Peyer's patch (tissue), 4 donors: ENCODE results near the gene COL27A1. TPM values are rescaled to one million over a fixed set of nuclear protein-coding genes. Genes with fewer than 3 reads are reported as not detected.

ENCODE experiments used
- DNase-seq, 3 donors: peaks; one replicate each; pipeline ENCODE4 v3.0.0-alpha.2; 2017 to 2019
- H3K27ac ChIP-seq, 4 donors: fragments of 200-600 bp; sonication (generic); one replicate each; pipeline ENCODE4 v1.5.1; 2016 to 2019
- H3K27me3 ChIP-seq, 2 donors: fragments of 200-600 bp; sonication (generic); one replicate each; pipeline ENCODE4 v1.5.1; 2019
- H3K36me3 ChIP-seq, 3 donors: fragments of 200-600 bp; sonication (generic); one replicate each; pipeline ENCODE4 v1.5.1; 2016 to 2019
- H3K4me1 ChIP-seq, 4 donors: fragments of 200-600 bp; sonication (generic); one replicate each; pipeline ENCODE4 v1.5.1; 2016 to 2019
- H3K4me3 ChIP-seq, 4 donors: fragments of 200-600 bp; sonication (generic); 1 replicate in 3 of 4; 2 replicates in 1 of 4; pipeline ENCODE4 v1.5.1; 2016 to 2019; ENCODE audit warnings: mild to moderate bottlenecking in 1 of 4
- H3K9me3 ChIP-seq, 4 donors: fragments of 200-600 bp; sonication (generic); one replicate each; pipeline ENCODE4 v1.5.1; 2016 to 2019; ENCODE audit warnings: mild to moderate bottlenecking in 1 of 4
- POLR2A ChIP-seq, 2 donors: fragments of 450-650 bp; IDR thresholded peaks; one replicate each; pipeline ENCODE4 v1.5.1; 2017; ENCODE audit warnings: antibody characterized with exemption in 2 of 2, mild to moderate bottlenecking in 2 of 2, moderate library complexity in 2 of 2
- total RNA-seq, 4 donors: library from RNA; depleted of rRNA; stranded (reverse); fragments of >200 nt; gene quantifications; one replicate each; pipeline ENCODE4 v1.1.0, GENCODE V29; 2016
- TF ChIP-seq, protein P1 (sequence below), 6 experiments: fragments of 450-650 bp in 4 of 6; fragments of 200-600 bp in 2 of 6; sonication (generic) in 1 of 6; IDR thresholded peaks; one replicate each; pipeline ENCODE4 v1.5.1; 2017 to 2019; ENCODE audit warnings: antibody characterized with exemption in 6 of 6, mild to moderate bottlenecking in 3 of 6, moderate library complexity in 1 of 6

COL27A1 gene
- total RNA-seq, 4 donors from 2014 or later: 5.8 to 23.1 (median 7.2) TPM

DNA sequence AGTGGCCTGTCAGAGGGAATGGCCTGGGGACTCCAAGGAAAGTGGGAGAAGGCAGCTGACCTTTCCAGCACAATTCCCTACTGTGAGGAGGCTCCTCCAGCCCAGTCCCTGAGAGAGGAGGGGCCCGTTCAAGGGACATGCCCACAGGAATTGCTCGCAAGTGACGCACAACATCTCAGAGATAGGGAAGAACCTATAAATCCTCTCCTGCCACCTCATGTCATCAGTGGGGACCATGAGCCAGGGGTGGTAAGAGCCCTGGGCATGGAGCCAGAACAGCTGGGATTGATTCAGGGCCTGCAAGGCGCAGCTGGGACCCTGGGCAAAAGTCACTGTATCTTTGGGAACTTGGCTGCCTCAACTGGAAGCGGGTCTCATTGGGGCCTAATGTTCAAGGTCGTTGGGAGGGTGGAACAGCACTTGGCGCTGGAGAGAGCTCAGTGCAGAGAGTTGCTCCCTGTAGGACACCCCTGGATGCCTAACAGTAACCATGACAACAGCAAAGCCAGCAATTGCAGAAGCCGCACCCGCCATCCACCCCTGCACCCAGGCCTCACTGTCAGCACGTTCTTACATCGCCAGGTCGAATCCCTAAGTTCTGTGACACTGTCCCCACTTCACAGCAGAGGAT is 126.3 kb downstream of the COL27A1 start:
- H3K27me3 ChIP-seq: no peaks in the 10 kb centered on the region
- no peak overlapping the region for H3K4me3 ChIP-seq
- peak in 1 of 3 donors; percentile 36 for DNase-seq
- H3K4me1 ChIP-seq: no peaks in the 10 kb centered on the region
- no peaks in the 10 kb centered on the region for H3K36me3 ChIP-seq
- no peak for TF ChIP-seq POLR2A (IDR thresholded peaks at IDR 0.05)
- TF ChIP-seq, protein P1, sequence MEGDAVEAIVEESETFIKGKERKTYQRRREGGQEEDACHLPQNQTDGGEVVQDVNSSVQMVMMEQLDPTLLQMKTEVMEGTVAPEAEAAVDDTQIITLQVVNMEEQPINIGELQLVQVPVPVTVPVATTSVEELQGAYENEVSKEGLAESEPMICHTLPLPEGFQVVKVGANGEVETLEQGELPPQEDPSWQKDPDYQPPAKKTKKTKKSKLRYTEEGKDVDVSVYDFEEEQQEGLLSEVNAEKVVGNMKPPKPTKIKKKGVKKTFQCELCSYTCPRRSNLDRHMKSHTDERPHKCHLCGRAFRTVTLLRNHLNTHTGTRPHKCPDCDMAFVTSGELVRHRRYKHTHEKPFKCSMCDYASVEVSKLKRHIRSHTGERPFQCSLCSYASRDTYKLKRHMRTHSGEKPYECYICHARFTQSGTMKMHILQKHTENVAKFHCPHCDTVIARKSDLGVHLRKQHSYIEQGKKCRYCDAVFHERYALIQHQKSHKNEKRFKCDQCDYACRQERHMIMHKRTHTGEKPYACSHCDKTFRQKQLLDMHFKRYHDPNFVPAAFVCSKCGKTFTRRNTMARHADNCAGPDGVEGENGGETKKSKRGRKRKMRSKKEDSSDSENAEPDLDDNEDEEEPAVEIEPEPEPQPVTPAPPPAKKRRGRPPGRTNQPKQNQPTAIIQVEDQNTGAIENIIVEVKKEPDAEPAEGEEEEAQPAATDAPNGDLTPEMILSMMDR (IDR thresholded peaks at IDR 0.05): no peak
- H3K9me3 ChIP-seq: no peaks in the 10 kb centered on the region
- H3K27ac ChIP-seq: peak overlapping the region in 1 of 4 donors; percentile 1

DNA sequence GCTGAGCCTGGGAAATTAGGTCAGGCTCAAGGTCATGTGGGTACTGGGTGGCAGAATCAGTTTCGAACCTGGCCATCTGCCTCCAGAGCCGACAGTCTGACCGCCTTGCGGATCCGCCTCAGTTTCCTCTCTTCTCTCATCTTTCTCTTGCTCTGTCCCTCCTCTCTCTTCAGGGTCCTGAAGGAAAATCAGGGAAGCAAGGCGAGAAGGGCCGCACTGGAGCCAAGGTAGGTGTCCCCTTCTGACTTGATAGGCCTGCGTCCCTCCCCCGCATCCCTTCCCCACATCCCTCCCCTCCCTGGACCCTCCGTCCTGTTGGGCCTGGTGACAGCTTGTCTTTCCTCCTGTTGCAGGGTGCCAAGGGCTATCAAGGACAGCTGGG is 126.8 kb downstream of the COL27A1 start:
- TF ChIP-seq POLR2A (IDR thresholded peaks at IDR 0.05): no peak
- TF ChIP-seq, protein P1 (IDR thresholded peaks at IDR 0.05): no peak
- no peaks in the 10 kb centered on the region for H3K36me3 ChIP-seq
- DNase-seq: peak in 1 of 3 donors; percentile 27

DNA sequence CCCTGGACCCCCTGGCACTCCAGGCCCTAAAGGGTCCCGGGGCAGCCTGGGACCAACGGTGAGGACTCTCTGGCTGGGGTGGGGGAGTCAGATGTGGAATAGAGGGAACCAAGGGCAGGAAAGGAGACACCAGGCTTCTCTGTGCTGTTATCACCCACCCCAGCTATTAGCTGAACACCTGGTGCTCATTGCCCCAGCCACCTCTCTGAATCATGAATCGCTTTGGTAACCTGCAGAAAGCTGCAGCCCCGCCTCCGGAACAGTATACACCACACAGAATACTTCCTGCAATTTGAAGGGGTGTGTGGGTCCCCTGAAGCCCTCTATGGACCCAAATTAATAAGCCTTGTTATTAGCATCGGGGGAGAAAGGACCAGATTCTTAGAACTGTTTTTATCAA is 127.2 kb downstream of the COL27A1 start:
- Histone ChIP-seq H3K4me1 (no peaks in the 10 kb centered on the region), H3K27ac (no peak overlapping the region), H3K9me3 (no peaks in the 10 kb centered on the region), H3K36me3 (no peaks in the 10 kb centered on the region), H3K27me3 (no peaks in the 10 kb centered on the region), H3K4me3 (no peak overlapping the region)
- TF ChIP-seq, protein P1 (IDR thresholded peaks at IDR 0.05): no peak
- no peak for TF ChIP-seq POLR2A (IDR thresholded peaks at IDR 0.05)
- DNase-seq: peak in 1 of 3 donors; percentile 21

More for the DNA sequence above, 126.8 kb downstream of the COL27A1 start:
- Histone ChIP-seq H3K9me3 (no peaks in the 10 kb centered on the region), H3K27me3 (no peaks in the 10 kb centered on the region), H3K4me3 (no peak overlapping the region), H3K27ac (no peak overlapping the region), H3K4me1 (no peaks in the 10 kb centered on the region)

DNA sequence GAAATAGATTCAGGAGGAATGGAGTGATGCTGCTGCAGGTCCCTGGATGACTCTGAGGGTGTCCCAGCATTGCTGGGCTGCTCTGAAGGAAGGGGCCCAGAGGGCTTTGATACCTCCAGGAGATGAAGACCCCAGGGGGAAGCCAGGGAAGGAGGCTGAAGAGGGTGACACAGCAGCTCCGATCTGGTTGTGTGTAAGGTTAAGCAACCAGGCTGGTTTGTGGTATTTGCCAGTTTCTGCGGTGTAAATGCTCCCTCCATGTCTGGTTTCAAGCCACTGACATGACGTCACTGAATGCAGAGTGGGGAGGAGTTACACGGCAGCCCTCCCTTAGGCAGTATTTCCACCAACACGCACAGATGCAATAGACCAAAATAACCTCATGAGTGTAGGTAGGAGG is 127.6 kb downstream of the COL27A1 start:
- peak in 1 of 3 donors; percentile 5 for DNase-seq
- Histone ChIP-seq H3K4me1 (no peaks in the 10 kb centered on the region), H3K27ac (no peak overlapping the region), H3K4me3 (no peak overlapping the region), H3K27me3 (no peaks in the 10 kb centered on the region), H3K36me3 (no peaks in the 10 kb centered on the region), H3K9me3 (no peaks in the 10 kb centered on the region)
- TF ChIP-seq POLR2A (IDR thresholded peaks at IDR 0.05): no peak
- TF ChIP-seq, protein P1 (IDR thresholded peaks at IDR 0.05): no peak

DNA sequence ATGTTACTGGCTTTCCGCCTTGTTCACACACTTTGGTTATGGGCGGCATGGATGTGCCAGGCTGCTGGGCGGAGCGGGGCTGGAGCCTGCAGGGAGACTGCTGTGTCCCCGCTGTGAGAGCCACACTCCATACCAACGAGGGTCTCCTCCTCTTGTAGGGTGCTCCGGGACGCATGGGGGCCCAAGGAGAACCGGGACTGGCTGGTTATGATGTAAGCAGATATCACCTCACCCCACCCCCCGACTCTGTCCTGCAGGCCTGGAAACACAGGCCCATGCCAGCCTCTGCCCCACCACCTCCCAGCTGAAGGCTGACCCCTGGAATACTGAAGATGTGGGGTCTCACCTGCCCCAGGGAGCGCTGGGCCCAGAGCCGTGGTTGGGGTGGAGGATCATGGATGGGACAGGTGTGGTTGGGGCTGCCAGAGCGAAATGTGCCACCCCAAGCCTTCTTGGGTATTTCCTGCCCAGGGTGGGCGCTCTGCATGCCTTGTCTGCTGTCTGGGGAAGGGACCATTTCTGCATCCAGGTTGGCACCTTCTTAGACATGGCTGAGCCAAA is 128.3 kb downstream of the COL27A1 start:
- no peak overlapping the region for H3K27ac ChIP-seq
- no peak for TF ChIP-seq POLR2A (IDR thresholded peaks at IDR 0.05)
- TF ChIP-seq, protein P1 (IDR thresholded peaks at IDR 0.05): no peak
- H3K36me3 ChIP-seq: no peaks in the 10 kb centered on the region
- H3K9me3 ChIP-seq: no peaks in the 10 kb centered on the region
- H3K4me3 ChIP-seq: no peak overlapping the region
- H3K4me1 ChIP-seq: no peaks in the 10 kb centered on the region
- H3K27me3 ChIP-seq: no peaks in the 10 kb centered on the region
- peak in 1 of 3 donors; percentile 43 for DNase-seq
